HepG2 (cell line): ENCODE results near the gene CLDND2. TPM values are rescaled to one million over a fixed set of nuclear protein-coding genes. Genes with fewer than 3 reads are reported as not detected.

ENCODE experiments used
- ATAC-seq: fragments of 200-7000 bp; cut with Tn5 transposase; 3 replicates; pipeline ENCODE4 v1.9.1; 2020; ENCODE audit warnings: mild to moderate bottlenecking, moderate library complexity
- BruUV-seq: library from RNA; stranded (reverse); fragments of 400-500 nt; replicated peaks from 2 replicates; lab custom pipeline; 2021; lab: Mats Ljungman, UMichigan
- CTCF ChIA-PET: fragments of 300-600 bp; formaldehyde crosslinking; extraction: SDS; loops from one replicate; lab custom pipeline; 2021; ENCODE audit warnings: low total read pairs, inconsistent platforms, low intra/inter-chr PET ratio; lab: Yijun Ruan, JAX
- POLR2A ChIA-PET: fragments of 350-600 bp; sonication (Branson Sonifier 250); formaldehyde crosslinking; loops from one replicate; lab custom pipeline; 2020; ENCODE audit warnings: antibody characterized with exemption, inconsistent platforms; lab: Yijun Ruan, JAX
- DNase-seq: peaks from one replicate; pipeline ENCODE4 v3.0.0-alpha.2; 2015; ENCODE audit warnings: low spot score
- FAIRE-seq: peaks from 3 replicates; lab custom pipeline; 2011; peaks lifted over from hg19 to GRCh38; lab: Jason Lieb, UNC
- H2AFZ ChIP-seq: one replicate; pipeline ENCODE4 v1.6.1; 2011; ENCODE audit warnings: low read length, inconsistent platforms
- H3K27ac ChIP-seq: fragments of 300-600 bp; 3 replicates; pipeline ENCODE4 v1.8.0; 2011; ENCODE audit warnings: mixed run types, mild to moderate bottlenecking, mixed read lengths, low read length, inconsistent platforms; ENCODE audit not compliant: insufficient read depth; ENCODE audit errors: extremely low read length
- H3K27me3 ChIP-seq, 2 experiments: fragments of 200-600 bp in 1 of 2; 2 replicates in 1 of 2; 3 replicates in 1 of 2; pipeline versions ENCODE4 v1.6.0 to v1.8.0; 2011; ENCODE audit warnings: low read length in 2 of 2, mild to moderate bottlenecking in 2 of 2, moderate library complexity in 2 of 2, inconsistent platforms in 1 of 2; ENCODE audit not compliant: insufficient read depth in 2 of 2, control insufficient read depth in 1 of 2
- H3K36me3 ChIP-seq, 2 experiments: fragments of 200-600 bp in 1 of 2; replicated peaks in 1 of 2; 2 replicates in 1 of 2; 3 replicates in 1 of 2; pipeline versions ENCODE4 v1.5.1 to v1.8.0; 2011; ENCODE audit warnings: low read length in 2 of 2, inconsistent platforms in 1 of 2; ENCODE audit not compliant: insufficient read depth in 2 of 2, control insufficient read depth in 1 of 2
- H3K4me1 ChIP-seq: 2 replicates; pipeline ENCODE4 v1.5.1; 2012; ENCODE audit warnings: low read length, inconsistent platforms; ENCODE audit not compliant: insufficient read depth
- H3K4me2 ChIP-seq: 2 replicates; pipeline ENCODE4 v1.6.0; 2011; ENCODE audit warnings: low read depth, low read length, inconsistent platforms
- H3K4me3 ChIP-seq, 3 experiments: fragments of 200-600 bp in 1 of 3; sonication (generic), shearing (Covaris generic) in 1 of 3; replicated peaks in 1 of 3; 2 replicates each; pipeline ENCODE4 v1.5.1; 2011 to 2016; ENCODE audit warnings: low read length in 3 of 3, inconsistent platforms in 2 of 3, low read depth in 2 of 3, mild to moderate bottlenecking in 2 of 3, control low read depth in 1 of 3, mixed read lengths in 1 of 3; ENCODE audit not compliant: insufficient read depth in 1 of 3
- H3K79me2 ChIP-seq: one replicate; pipeline ENCODE4 v1.6.1; 2011; ENCODE audit warnings: low read length, inconsistent platforms; ENCODE audit not compliant: insufficient read depth
- H3K9ac ChIP-seq: 2 replicates; pipeline ENCODE4 v1.6.0; 2011; ENCODE audit warnings: mild to moderate bottlenecking, low read depth, low read length, inconsistent platforms; ENCODE audit not compliant: insufficient read depth
- H3K9me3 ChIP-seq: 2 replicates; pipeline ENCODE4 v1.5.1; 2012; ENCODE audit warnings: mild to moderate bottlenecking, low read length
- H4K20me1 ChIP-seq: 2 replicates; pipeline ENCODE4 v1.6.0; 2011; ENCODE audit warnings: inconsistent platforms, mild to moderate bottlenecking, low read length, moderate library complexity; ENCODE audit not compliant: insufficient read depth
- ARHGAP35 ChIP-seq: sonication (generic); formaldehyde crosslinking; IDR thresholded peaks from 2 replicates; pipeline ENCODE4 v1.9.0; 2022; ENCODE audit warnings: mild to moderate bottlenecking, inconsistent platforms, moderate library complexity, missing genetic modification reagents, borderline replicate concordance
- BORCS8-MEF2B ChIP-seq: sonication (generic); formaldehyde crosslinking; IDR thresholded peaks from 2 replicates; pipeline ENCODE4 v1.8.0; 2022; ENCODE audit warnings: mild to moderate bottlenecking, missing genetic modification reagents
- EEA1 ChIP-seq: sonication (generic); formaldehyde crosslinking; IDR thresholded peaks from 2 replicates; pipeline ENCODE4 v1.5.1; 2020; ENCODE audit warnings: mild to moderate bottlenecking, missing genetic modification reagents, borderline replicate concordance
- HNRNPK ChIP-seq: fragments of 200-400 bp; formaldehyde crosslinking; IDR thresholded peaks from 2 replicates; pipeline ENCODE4 v1.6.1; 2018; ENCODE audit warnings: low read length, low read depth, moderate library complexity, mild to moderate bottlenecking; ENCODE audit not compliant: poor library complexity, severe bottlenecking
- MAFK ChIP-seq, 2 experiments: IDR thresholded peaks in 1 of 2; conservative IDR thresholded peaks in 1 of 2; 2 replicates each; pipeline ENCODE4 v1.6.1; 2011; ENCODE audit warnings: improper control_type of control experiment in 2 of 2, low read length in 2 of 2
- MTF1 ChIP-seq: sonication (generic); formaldehyde crosslinking; IDR thresholded peaks from 2 replicates; pipeline ENCODE4 v1.5.0; 2020; ENCODE audit warnings: missing genetic modification reagents
- MYC ChIP-seq: sonication (generic); formaldehyde crosslinking; IDR thresholded peaks from 2 replicates; pipeline ENCODE4 v1.9.0; 2021; ENCODE audit warnings: missing genetic modification reagents, borderline replicate concordance
- RAD21 ChIP-seq: fragments of 450-650 bp; formaldehyde crosslinking; IDR thresholded peaks from 2 replicates; pipeline ENCODE4 v1.5.0; 2020; ENCODE audit warnings: mild to moderate bottlenecking
- REST ChIP-seq, 2 experiments: IDR thresholded peaks; 2 replicates each; pipeline ENCODE4 v1.6.1; 2011 to 2012; ENCODE audit warnings: low read length in 2 of 2, borderline replicate concordance in 1 of 2, low read depth in 1 of 2, mild to moderate bottlenecking in 1 of 2, moderate library complexity in 1 of 2
- SMARCC2 ChIP-seq: fragments of 450-650 bp; IDR thresholded peaks from 2 replicates; pipeline ENCODE4 v1.6.1; 2017; ENCODE audit warnings: antibody characterized with exemption, mild to moderate bottlenecking
- ZFAT ChIP-seq: sonication (generic); formaldehyde crosslinking; conservative IDR thresholded peaks from 2 replicates; pipeline ENCODE4 v1.8.1; 2023; ENCODE audit warnings: missing genetic modification reagents, inconsistent platforms
- ZNF124 ChIP-seq: sonication (generic); formaldehyde crosslinking; IDR thresholded peaks from 2 replicates; pipeline ENCODE4 v1.4.0; 2020; ENCODE audit warnings: missing genetic modification reagents
- ZNF432 ChIP-seq: sonication (generic); formaldehyde crosslinking; IDR thresholded peaks from 2 replicates; pipeline ENCODE4 v1.5.0; 2020; ENCODE audit warnings: missing genetic modification reagents, mild to moderate bottlenecking, borderline replicate concordance
- ZNF580 ChIP-seq: IDR thresholded peaks from 2 replicates; pipeline ENCODE4 v1.6.1; 2016; ENCODE audit warnings: low read depth, borderline replicate concordance
- ZNF672 ChIP-seq: sonication (generic); formaldehyde crosslinking; IDR thresholded peaks from 2 replicates; pipeline ENCODE4 v1.8.1; 2022; ENCODE audit warnings: missing genetic modification reagents
- ZNF713 ChIP-seq: sonication (generic); formaldehyde crosslinking; IDR thresholded peaks from 2 replicates; pipeline ENCODE4 v1.4.0; 2020; ENCODE audit warnings: mild to moderate bottlenecking, missing genetic modification reagents
- ZSCAN22 ChIP-seq: sonication (generic); formaldehyde crosslinking; IDR thresholded peaks from 2 replicates; pipeline ENCODE4 v1.4.0; 2020; ENCODE audit warnings: mild to moderate bottlenecking, missing genetic modification reagents
- WGBS: methylation state at CpG from one replicate; pipeline ENCODE4 v1.1.6; 2017; ENCODE audit warnings: low lambda C conversion rate; 5-methylcytosine and 5-hydroxymethylcytosine counted together
- in situ Hi-C: cut with HindIII; loops from 2 replicates; pipeline ENCODE4 v1.10.0; 2017; ENCODE audit warnings: low pct_unique_long_range_greater_than_20kb; ENCODE audit not compliant: extremely low pct_ligation_motif_present
- intact Hi-C: fragments of 100-400 bp; cut with micrococcal nuclease; formaldehyde crosslinking; loops from one replicate; pipeline ENCODE4 v1.10.0; 2022; ENCODE audit not compliant: unreplicated experiment
- polyA plus RNA-seq, 8 experiments: library from polyadenylated mRNA; depleted of rRNA in 3 of 8; stranded (reverse) in 7 of 8; unstranded in 1 of 8; fragments of >200 nt; fragmentation: Illumina TruSeq in 4 of 8; extraction: Trizol in 4 of 8; gene quantifications; 2 replicates each; pipeline versions ENCODE4 v1.2.1 to v1.2.3, GENCODE V29; 2011 to 2016; ENCODE audit warnings: low read depth in 4 of 8, missing spikeins in 1 of 8, mixed read lengths in 1 of 8; ENCODE audit not compliant: insufficient read depth in 1 of 8
- total RNA-seq, 5 experiments: library from RNA; depleted of rRNA; stranded (reverse); fragments of >200 nt; fragmentation: Illumina TruSeq; extraction: Trizol; gene quantifications; 2 replicates each; pipeline ENCODE4 v1.2.3, GENCODE V29; 2016; ENCODE audit warnings: low read depth in 1 of 5

CLDND2 gene
- total and polyA plus RNA-seq, 2 of the 13 experiments (the other 11 are each of a cell fraction or from before 2014, with no cell fraction given): 0.84 to 1.8 TPM

GRCh38 chr19:51327066-51328001 is 41.5 kb downstream of the CLDND2 start:
- no peaks in the 10 kb centered on the region for H3K79me2 ChIP-seq
- peak overlapping the region; percentile 68 for H3K9ac ChIP-seq
- H3K36me3 ChIP-seq: peaks cover 2 to 18% of the 10 kb centered on the region in 2 experiments; a peak in 3 of 5 replicates
- H2AFZ ChIP-seq: no peak overlapping the region
- H3K4me2 ChIP-seq: peak overlapping the region; percentile 74
- H3K4me3 ChIP-seq: peak overlapping the region; percentile 34 to 79 (median 46); a peak in 5 of 6 replicates
- peak; percentile 70 for ATAC-seq
- no peak overlapping the region for H3K27ac ChIP-seq
- H4K20me1 ChIP-seq: no peaks in the 10 kb centered on the region
- peaks cover 15% of the 10 kb centered on the region for H3K4me1 ChIP-seq
- intact Hi-C loops: no loop called here
- DNase-seq: peak; percentile 59
- ChIA-PET POLR2A (interaction anchor here (1.0 kb wide), 1 partner anchor 41 kb away, joined by 3 read pairs; no protein-coding TSS in a partner anchor), CTCF (no interaction called here)
- BruUV-seq: no TSS peak
- no peak for FAIRE-seq
- in situ Hi-C loops: no loop called here
- H3K27me3 ChIP-seq: peaks cover 8 to 34% of the 10 kb centered on the region in 2 experiments; a peak in 4 of 5 replicates
- no peaks in the 10 kb centered on the region for H3K9me3 ChIP-seq
- 5% methylated on average over 27 of the region's 75 CpGs for WGBS
- no peak for TF ChIP-seq ZSCAN22 (CRISPR knock-in tag)
- TF ChIP-seq ZNF713 (CRISPR knock-in tag): no peak
- TF ChIP-seq RAD21 (CRISPR knock-in tag): 0 out of 2 replicates have a peak, but pooled peaks have one; percentile 37
- no peak for TF ChIP-seq ARHGAP35
- TF ChIP-seq REST (IDR thresholded peaks at IDR 0.05; ENCODE audit: borderline replicate concordance in 1 of 2, low read depth in 1 of 2, low read length in 2 of 2): no peak
- TF ChIP-seq HNRNPK: peak; percentile 66
- TF ChIP-seq ZNF432: no peak
- no peak for TF ChIP-seq ZNF672 (CRISPR knock-in tag)
- 0 out of 2 replicates have a peak, but pooled peaks have one; percentile 27 for TF ChIP-seq ZNF124
- TF ChIP-seq BORCS8-MEF2B (CRISPR knock-in tag): 0 out of 2 replicates have a peak, but pooled peaks have one; percentile 41
- TF ChIP-seq SMARCC2: no peak
- TF ChIP-seq MYC (CRISPR knock-in tag): peak; percentile 42; the same call in 1 of the 2 replicates
- TF ChIP-seq ZNF580 (CRISPR knock-in tag): 0 out of 2 replicates have a peak, but pooled peaks have one; percentile 36
- TF ChIP-seq MTF1 (CRISPR knock-in tag): no peak
- no peak for TF ChIP-seq ZFAT (CRISPR knock-in tag)
- TF ChIP-seq MAFK (conservative IDR thresholded peaks at IDR 0.05 in 1 of 2, IDR thresholded peaks at IDR 0.05 in 1 of 2; ENCODE audit: low read length in 2 of 2): no peak
- no peak for TF ChIP-seq EEA1 (CRISPR knock-in tag)
